ENCODE measurements around the gene NXPE3.

GRCh38 chr3:101861212-101861788, 82.3 kb downstream of the NXPE3 start:
- TF ChIP-seq CTCF (conservative IDR thresholded peaks at IDR 0.05; ENCODE audit: low read length) (no peak), EZH2phosphoT487 (IDR thresholded peaks at IDR 0.05; ENCODE audit: borderline replicate concordance) (no peak)

Data from Loucy (cell line).